H1 (cell line): ENCODE results near the gene EPHA3.

Source experiments
- ATF2 ChIP-seq: IDR thresholded peaks from 2 replicates; pipeline ENCODE4 v1.6.1; 2012; ENCODE audit warnings: low read length, inconsistent platforms
- ATF3 ChIP-seq: IDR thresholded peaks from 2 replicates; pipeline ENCODE4 v1.6.1; 2011; ENCODE audit warnings: low read depth, mild to moderate bottlenecking, low read length; ENCODE audit not compliant: insufficient read depth
- CTCF ChIP-seq, 3 experiments: IDR thresholded peaks; 1 replicate in 2 of 3; 2 replicates in 1 of 3; pipeline versions ENCODE4 v1.5.1 to v1.6.1; 2011; ENCODE audit warnings: low read length in 3 of 3, mild to moderate bottlenecking in 3 of 3, inconsistent platforms in 2 of 3, low read depth in 1 of 3, moderate library complexity in 1 of 3; ENCODE audit not compliant: insufficient read depth in 1 of 3; ENCODE audit errors: control extremely low read depth in 1 of 3
- E2F6 ChIP-seq: IDR thresholded peaks from 2 replicates; pipeline ENCODE4 v1.6.1; 2012; ENCODE audit warnings: inconsistent platforms
- EP300 ChIP-seq, 2 experiments: IDR thresholded peaks; 1 replicate in 1 of 2; 2 replicates in 1 of 2; pipeline ENCODE4 v1.6.1; 2011 to 2012; ENCODE audit warnings: low read depth in 2 of 2, low read length in 2 of 2, mild to moderate bottlenecking in 2 of 2, borderline replicate concordance in 1 of 2, inconsistent platforms in 1 of 2, moderate library complexity in 1 of 2
- EZH2 ChIP-seq: fragments of 200-600 bp; sonication (generic); IDR thresholded peaks from 2 replicates; pipeline ENCODE4 v1.7.1; 2012; ENCODE audit warnings: low read depth, mild to moderate bottlenecking, moderate library complexity, low read length, inconsistent platforms; ENCODE audit not compliant: severe bottlenecking
- JUN ChIP-seq: IDR thresholded peaks from 2 replicates; pipeline ENCODE4 v1.6.1; 2011; ENCODE audit warnings: low read depth, mild to moderate bottlenecking, improper control_type of control experiment, low read length
- MAFK ChIP-seq: IDR thresholded peaks from 2 replicates; pipeline ENCODE4 v1.6.1; 2012; ENCODE audit warnings: low read depth, mild to moderate bottlenecking, improper control_type of control experiment, low read length
- POLR2A ChIP-seq, 2 experiments: IDR thresholded peaks; 1 replicate in 1 of 2; 2 replicates in 1 of 2; pipeline ENCODE4 v1.6.1; 2011; ENCODE audit warnings: low read depth in 2 of 2, low read length in 2 of 2, mild to moderate bottlenecking in 2 of 2; ENCODE audit errors: control extremely low read depth in 1 of 2
- POLR2AphosphoS5 ChIP-seq: IDR thresholded peaks from 2 replicates; pipeline ENCODE4 v1.6.1; 2011; ENCODE audit warnings: low read depth, low read length
- POU5F1 ChIP-seq: IDR thresholded peaks from 2 replicates; pipeline ENCODE4 v1.6.1; 2011; ENCODE audit warnings: low read depth, mild to moderate bottlenecking, low read length, moderate library complexity
- RXRA ChIP-seq: IDR thresholded peaks from 2 replicates; pipeline ENCODE4 v1.6.1; 2011; ENCODE audit warnings: low read depth, mild to moderate bottlenecking, low read length, moderate library complexity; ENCODE audit not compliant: insufficient read depth
- SP4 ChIP-seq: IDR thresholded peaks from 2 replicates; pipeline ENCODE4 v1.6.1; 2012; ENCODE audit warnings: low read length, inconsistent platforms
- SUZ12 ChIP-seq: fragments of 200-600 bp; sonication (generic); IDR thresholded peaks from 2 replicates; pipeline ENCODE4 v1.6.1; 2012; ENCODE audit warnings: mild to moderate bottlenecking, inconsistent platforms, low read length, moderate library complexity, mixed read lengths

- TF ChIP-seq CTCF (IDR thresholded peaks at IDR 0.05; ENCODE audit: control extremely low read depth in 1 of 3, insufficient read depth in 1 of 3, low read depth in 1 of 3, low read length in 3 of 3) (no peak), JUN (no peak), EZH2 (no peak), ATF2 (no peak), MAFK (no peak), SP4 (no peak), SUZ12 (no peak), POU5F1 (no peak), POLR2A (IDR thresholded peaks at IDR 0.05; ENCODE audit: control extremely low read depth in 1 of 2, low read depth in 2 of 2, low read length in 2 of 2) (no peak), ATF3 (no peak), POLR2AphosphoS5 (no peak), RXRA (no peak), E2F6 (no peak), EP300 (IDR thresholded peaks at IDR 0.05; ENCODE audit: borderline replicate concordance in 1 of 2, low read depth in 2 of 2, low read length in 2 of 2) (no peak)
These were observed 132.4 kb downstream of the EPHA3 start for GRCh38 chr3:89239774-89240173.
